Loucy (cell line): ENCODE measurements around the gene SLC29A1.

ENCODE experiments used
- H2AFZ ChIP-seq: fragments of 200-600 bp; sonication (generic); 2 replicates; pipeline ENCODE4 v1.6.0; 2016; ENCODE audit warnings: antibody characterized with exemption, mild to moderate bottlenecking, low read length, moderate library complexity
- H3F3A ChIP-seq: fragments of 200-600 bp; 2 replicates; pipeline ENCODE4 v1.6.0; 2016; ENCODE audit warnings: antibody characterized with exemption, low read depth, mild to moderate bottlenecking
- H3K27me3 ChIP-seq: fragments of 200-600 bp; sonication (generic); 2 replicates; pipeline ENCODE4 v1.6.1; 2014; ENCODE audit warnings: low read length, mild to moderate bottlenecking; ENCODE audit not compliant: insufficient read depth, poor library complexity, severe bottlenecking
- H3K36me3 ChIP-seq: fragments of 200-600 bp; sonication (generic); 2 replicates; pipeline ENCODE4 v1.6.1; 2016; ENCODE audit warnings: low read length; ENCODE audit not compliant: insufficient read depth
- H3K4me1 ChIP-seq: fragments of 200-600 bp; sonication (generic); 2 replicates; pipeline ENCODE4 v1.5.1; 2014; ENCODE audit warnings: low read length, mild to moderate bottlenecking; ENCODE audit not compliant: insufficient read depth, poor library complexity, severe bottlenecking
- H3K4me2 ChIP-seq: fragments of 200-600 bp; sonication (generic); 2 replicates; pipeline ENCODE4 v1.6.0; 2014; ENCODE audit warnings: antibody characterized with exemption, low read length, low read depth, mild to moderate bottlenecking; ENCODE audit not compliant: poor library complexity, severe bottlenecking
- H3K4me3 ChIP-seq: fragments of 200-600 bp; sonication (generic); 2 replicates; pipeline ENCODE4 v1.5.1; 2014; ENCODE audit warnings: low read length, mild to moderate bottlenecking, mixed read lengths; ENCODE audit not compliant: poor library complexity, severe bottlenecking
- H3K79me2 ChIP-seq: fragments of 200-600 bp; sonication (generic); 2 replicates; pipeline ENCODE4 v1.6.1; 2014; ENCODE audit warnings: low read length; ENCODE audit not compliant: insufficient read depth
- H3K9ac ChIP-seq: fragments of 200-600 bp; sonication (generic); 2 replicates; pipeline ENCODE4 v1.6.0; 2014; ENCODE audit warnings: mild to moderate bottlenecking, low read depth, low read length, moderate library complexity; ENCODE audit not compliant: poor library complexity, severe bottlenecking
- H3K9me2 ChIP-seq: fragments of 200-600 bp; sonication (generic); replicated peaks from 2 replicates; pipeline ENCODE4 v1.6.1; 2016; ENCODE audit warnings: low read depth, low read length, mixed read lengths
- H3K9me3 ChIP-seq: fragments of 200-600 bp; sonication (generic); 2 replicates; pipeline ENCODE4 v1.6.1; 2014; ENCODE audit warnings: mild to moderate bottlenecking, antibody characterized with exemption, low read length, low read depth; ENCODE audit not compliant: insufficient read depth
- H4K20me1 ChIP-seq: fragments of 200-600 bp; sonication (generic); 2 replicates; pipeline ENCODE4 v1.6.0; 2014; ENCODE audit warnings: antibody characterized with exemption, low read length, mild to moderate bottlenecking; ENCODE audit not compliant: insufficient read depth, poor library complexity, severe bottlenecking
- CTCF ChIP-seq: fragments of 200-600 bp; sonication (generic); conservative IDR thresholded peaks from 2 replicates; pipeline ENCODE4 v1.5.1; 2014; ENCODE audit warnings: mild to moderate bottlenecking, antibody characterized with exemption, low read length
- EZH2phosphoT487 ChIP-seq: fragments of 200-600 bp; IDR thresholded peaks from 2 replicates; pipeline ENCODE4 v1.6.1; 2018; ENCODE audit warnings: antibody characterized with exemption, mild to moderate bottlenecking, moderate library complexity, borderline replicate concordance

Gene SLC29A1

DNA sequence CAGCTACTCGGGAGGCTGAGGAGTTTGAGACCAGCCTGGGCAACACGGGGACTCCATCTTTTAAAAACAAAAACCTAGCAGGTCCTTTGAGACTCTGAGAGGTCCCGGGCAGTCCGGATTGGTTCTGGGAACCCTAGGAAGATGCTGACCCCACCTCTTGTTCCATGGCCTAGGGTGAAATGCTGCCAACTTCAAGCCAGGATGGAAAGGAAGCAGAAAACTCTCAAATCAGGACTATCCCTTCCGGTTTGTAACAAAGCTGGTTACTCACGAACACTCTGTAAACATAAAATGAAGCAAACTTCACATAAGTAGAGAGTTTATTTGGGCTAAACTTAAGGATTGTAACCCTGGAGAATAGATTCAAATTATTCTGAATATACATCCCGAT is 36.8 kb upstream of the SLC29A1 start:
- no peaks in the 10 kb centered on the region for H3K36me3 ChIP-seq
- H3K9me2 ChIP-seq: no peaks in the 10 kb centered on the region
- no peak overlapping the region for H3K9ac ChIP-seq
- no peak for TF ChIP-seq CTCF
- TF ChIP-seq EZH2phosphoT487: no peak
- H2AFZ ChIP-seq: no peak overlapping the region; the same call in 1 of the 2 replicates
- H3K79me2 ChIP-seq: no peaks in the 10 kb centered on the region
- no peak overlapping the region for H3K4me3 ChIP-seq
- H3F3A ChIP-seq: no peaks in the 10 kb centered on the region
- no peaks in the 10 kb centered on the region for H3K4me1 ChIP-seq
- H3K27me3 ChIP-seq: no peaks in the 10 kb centered on the region
- no peak overlapping the region for H3K4me2 ChIP-seq
- H3K9me3 ChIP-seq: no peaks in the 10 kb centered on the region
- H4K20me1 ChIP-seq: no peaks in the 10 kb centered on the region

- H3K4me1 ChIP-seq: peaks cover 11% of the 10 kb centered on the region
- no peak overlapping the region for H3K9ac ChIP-seq
- H2AFZ ChIP-seq: no peak overlapping the region
- no peak overlapping the region for H3K4me3 ChIP-seq
- no peaks in the 10 kb centered on the region for H3K36me3 ChIP-seq
- no peaks in the 10 kb centered on the region for H4K20me1 ChIP-seq
- no peak overlapping the region for H3K4me2 ChIP-seq
- no peaks in the 10 kb centered on the region for H3K79me2 ChIP-seq
- no peaks in the 10 kb centered on the region for H3F3A ChIP-seq
- no peaks in the 10 kb centered on the region for H3K9me3 ChIP-seq
- H3K27me3 ChIP-seq: no peaks in the 10 kb centered on the region
- no peak for TF ChIP-seq EZH2phosphoT487
- TF ChIP-seq CTCF: no peak
- no peaks in the 10 kb centered on the region for H3K9me2 ChIP-seq
These were observed 34.6 kb upstream of the SLC29A1 start for GRCh38 chr6:44188819-44189218.

GRCh38 chr6:44189257-44189656 is 34.1 kb upstream of the SLC29A1 start:
- Histone ChIP-seq H3K4me1 (peaks cover 11% of the 10 kb centered on the region), H3K9ac (no peak overlapping the region), H3K36me3 (no peaks in the 10 kb centered on the region), H4K20me1 (no peaks in the 10 kb centered on the region), H3K9me3 (no peaks in the 10 kb centered on the region), H3K27me3 (no peaks in the 10 kb centered on the region), H2AFZ (no peak overlapping the region), H3K4me3 (no peak overlapping the region), H3F3A (no peaks in the 10 kb centered on the region), H3K9me2 (no peaks in the 10 kb centered on the region), H3K79me2 (no peaks in the 10 kb centered on the region), H3K4me2 (no peak overlapping the region)
- TF ChIP-seq CTCF (no peak), EZH2phosphoT487 (no peak)
